H1 (cell line): ENCODE data around the gene SPHK1. TPM values are rescaled to one million over a fixed set of nuclear protein-coding genes. Genes with fewer than 3 reads are reported as not detected.

Experiments
- BACH1 ChIP-seq: IDR thresholded peaks from 2 replicates; pipeline ENCODE4 v1.6.1; 2012; ENCODE audit warnings: low read length, improper control_type of control experiment
- CHD7 ChIP-seq: fragments of 300-600 bp; sonication (generic); IDR thresholded peaks from 2 replicates; pipeline ENCODE4 v1.7.1; 2012; ENCODE audit warnings: low read length, moderate library complexity, mild to moderate bottlenecking, inconsistent platforms; ENCODE audit not compliant: insufficient replicate concordance
- KDM1A ChIP-seq: fragments of 200-600, 300-600 bp; sonication (generic); IDR thresholded peaks from 2 replicates; pipeline ENCODE4 v1.7.1; 2016; ENCODE audit warnings: mild to moderate bottlenecking, low read length, borderline replicate concordance
- NRF1 ChIP-seq: IDR thresholded peaks from 2 replicates; pipeline ENCODE4 v1.6.1; 2011; ENCODE audit warnings: mild to moderate bottlenecking, low read depth, low read length, improper control_type of control experiment
- POLR2AphosphoS5 ChIP-seq: IDR thresholded peaks from 2 replicates; pipeline ENCODE4 v1.6.1; 2011; ENCODE audit warnings: low read depth, low read length
- TAF7 ChIP-seq: optimal IDR thresholded peaks from 2 replicates; pipeline ENCODE3; 2011; ENCODE audit warnings: low read depth, mild to moderate bottlenecking, inconsistent platforms, low read length, moderate library complexity, borderline replicate concordance
- TCF12 ChIP-seq: IDR thresholded peaks from 2 replicates; pipeline ENCODE4 v1.6.1; 2011; ENCODE audit warnings: low read depth, mild to moderate bottlenecking, low read length
- polyA plus RNA-seq, 7 experiments: library from polyadenylated mRNA; depleted of rRNA in 3 of 7; stranded (reverse) in 5 of 7; unstranded in 2 of 7; fragments of >200 nt in 5 of 7; fragments of 200-250 nt in 2 of 7; gene quantifications; 1 replicate in 5 of 7; 2 replicates in 1 of 7; 4 replicates in 1 of 7; pipeline versions ENCODE4 v1.2.1 to v1.2.3, GENCODE V29; 2011 to 2013; ENCODE audit warnings: missing spikeins in 2 of 7, mixed read lengths in 2 of 7
- total RNA-seq: library from RNA; stranded (reverse); fragmentation: NEBNext Ultra II Directional; extraction: Animal tissue kit (Norgen Biotek cat#: 25700); gene quantifications from 2 replicates; pipeline ENCODE4 v1.2.1, GENCODE V29; 2021

The SPHK1 gene
- total and polyA plus RNA-seq, 2 of the 8 experiments (the other 6 are each of a cell fraction or from before 2014, with no cell fraction given), result 2.4 TPM

GRCh38 chr17:76402711-76403110 lies 18.3 kb downstream of the SPHK1 start (continued):
- TF ChIP-seq CHD7 (no peak), POLR2AphosphoS5 (no peak), NRF1 (no peak), TCF12 (no peak), BACH1 (no peak), KDM1A (no peak), TAF7 (no peak)
- TF ChIP-seq, all 59 proteins: peak for 0
